ENCODE data around the gene GAA. TPM values are rescaled to one million over a fixed set of nuclear protein-coding genes. Genes with fewer than 3 reads are reported as not detected.
A peak's percentile ranks its signal among the peaks of the same experiment; 100 is the strongest.

GAA gene
- polyA plus RNA-seq (ENCODE audit: insufficient read length in 4 of 4) = 10 to 100 TPM; 35.5 to 71.0 (median 42.4) TPM

- peak in 3 of 4 donors; percentile 74 to 80 (median 75) for DNase-seq (ENCODE audit: low read depth in 4 of 4, low spot score in 3 of 4)
Measured at GRCh38 chr17:80101011-80101945, at the start of gene GAA. GAA (plus strand) TSS chr17:80101581; CDS start chr17:80104587, 3,006 bp downstream.

- no peak for DNase-seq (ENCODE audit: low read depth in 4 of 4, low spot score in 3 of 4)
Measured at GRCh38 chr17:80051681-80052080, 49.7 kb upstream of the GAA start.

- DNase-seq (ENCODE audit: low read depth in 4 of 4, low spot score in 3 of 4) = no peak
Measured at GRCh38 chr17:80053102-80053501, 48.3 kb upstream of the GAA start.

- no peak for DNase-seq (ENCODE audit: low read depth in 4 of 4, low spot score in 3 of 4)
Measured at GRCh38 chr17:80055597-80055996, 45.8 kb upstream of the GAA start.

- no peak for DNase-seq (ENCODE audit: low read depth in 4 of 4, low spot score in 3 of 4)
Measured at GRCh38 chr17:80058311-80058955, 42.9 kb upstream of the GAA start.

- no peak for DNase-seq (ENCODE audit: low read depth in 4 of 4, low spot score in 3 of 4)
Measured at GRCh38 chr17:80060644-80061043, 40.7 kb upstream of the GAA start.

GRCh38 chr17:80061421-80061820 is 40.0 kb upstream of the GAA start:
- DNase-seq (ENCODE audit: low read depth in 4 of 4, low spot score in 3 of 4) = no peak

GRCh38 chr17:80063830-80064585 is 37.4 kb upstream of the GAA start:
- DNase-seq (ENCODE audit: low read depth in 4 of 4, low spot score in 3 of 4) = no peak

- no peak for DNase-seq (ENCODE audit: low read depth in 4 of 4, low spot score in 3 of 4)
Measured at GRCh38 chr17:80064696-80065095, 36.7 kb upstream of the GAA start.

GRCh38 chr17:80065478-80066170 is 35.8 kb upstream of the GAA start:
- DNase-seq (ENCODE audit: low read depth in 4 of 4, low spot score in 3 of 4) = no peak

GRCh38 chr17:80067393-80067986 is 33.9 kb upstream of the GAA start:
- DNase-seq (ENCODE audit: low read depth in 4 of 4, low spot score in 3 of 4) = no peak

- peak in 1 of 4 donors; percentile 48 for DNase-seq (ENCODE audit: low read depth in 4 of 4, low spot score in 3 of 4)
Measured at GRCh38 chr17:80068301-80069222, 32.8 kb upstream of the GAA start.

- no peak for DNase-seq (ENCODE audit: low read depth in 4 of 4, low spot score in 3 of 4)
Measured at GRCh38 chr17:80070375-80071115, 30.8 kb upstream of the GAA start.

- no peak for DNase-seq (ENCODE audit: low read depth in 4 of 4, low spot score in 3 of 4)
Measured at GRCh38 chr17:80071116-80071841, 30.1 kb upstream of the GAA start.

GRCh38 chr17:80072410-80072809 is 29.0 kb upstream of the GAA start:
- DNase-seq (ENCODE audit: low read depth in 4 of 4, low spot score in 3 of 4) = no peak

GRCh38 chr17:80080081-80080480 is 21.3 kb upstream of the GAA start:
- DNase-seq (ENCODE audit: low read depth in 4 of 4, low spot score in 3 of 4) = no peak

- DNase-seq (ENCODE audit: low read depth in 4 of 4, low spot score in 3 of 4) = no peak
Measured at GRCh38 chr17:80081596-80081995, 19.8 kb upstream of the GAA start.

All from left renal pelvis (tissue), 4 donors.